GM18498 (cell line): Measurements from ENCODE around the gene PIWIL1.

Experiments
- ATAC-seq: cut with Tn5 transposase; IDR thresholded peaks from one replicate; pipeline ENCODE4 v1.9.1; 2021; ENCODE audit warnings: mild to moderate bottlenecking, moderate library complexity; ENCODE audit not compliant: unreplicated experiment

PIWIL1 gene

DNA sequence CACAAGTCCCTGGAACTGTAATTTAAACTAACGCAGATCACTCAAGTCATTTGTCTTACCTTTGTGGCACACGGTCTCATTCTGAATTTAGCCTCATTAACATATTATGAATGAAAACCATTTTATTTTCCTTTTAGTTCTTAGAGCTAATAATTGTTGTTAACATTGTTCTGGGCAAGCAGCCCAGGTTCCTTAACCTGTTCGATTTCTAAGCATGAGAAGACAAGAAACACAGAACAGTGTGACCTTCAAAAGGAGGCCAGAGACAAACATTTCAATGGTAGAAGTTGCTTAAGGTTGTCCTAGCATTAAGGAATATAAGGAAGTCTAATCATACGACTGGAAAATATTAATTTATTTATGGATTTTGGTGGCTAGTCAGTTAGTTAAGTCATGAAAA lies 35.2 kb downstream of the PIWIL1 start:
- ATAC-seq: no peak

DNA sequence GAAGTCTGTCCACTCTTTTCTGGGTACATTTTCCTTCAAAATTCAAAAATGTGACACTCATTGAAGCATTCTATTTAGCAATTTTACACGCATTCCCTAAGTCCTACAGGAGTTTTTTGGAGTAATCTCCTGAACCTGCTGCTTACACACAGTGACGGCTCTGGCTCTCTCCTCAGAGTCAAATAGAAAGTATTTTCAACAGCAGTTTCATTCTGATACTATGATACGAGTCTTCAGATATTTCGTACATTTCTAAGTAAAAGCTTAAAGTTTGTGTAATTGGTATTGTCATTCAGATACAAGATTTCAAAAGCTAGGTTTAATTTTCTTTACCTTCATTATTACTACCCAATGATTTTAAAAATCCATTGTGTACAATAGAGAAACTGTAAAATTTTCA lies 36.4 kb downstream of the PIWIL1 start:
- ATAC-seq: no peak

DNA sequence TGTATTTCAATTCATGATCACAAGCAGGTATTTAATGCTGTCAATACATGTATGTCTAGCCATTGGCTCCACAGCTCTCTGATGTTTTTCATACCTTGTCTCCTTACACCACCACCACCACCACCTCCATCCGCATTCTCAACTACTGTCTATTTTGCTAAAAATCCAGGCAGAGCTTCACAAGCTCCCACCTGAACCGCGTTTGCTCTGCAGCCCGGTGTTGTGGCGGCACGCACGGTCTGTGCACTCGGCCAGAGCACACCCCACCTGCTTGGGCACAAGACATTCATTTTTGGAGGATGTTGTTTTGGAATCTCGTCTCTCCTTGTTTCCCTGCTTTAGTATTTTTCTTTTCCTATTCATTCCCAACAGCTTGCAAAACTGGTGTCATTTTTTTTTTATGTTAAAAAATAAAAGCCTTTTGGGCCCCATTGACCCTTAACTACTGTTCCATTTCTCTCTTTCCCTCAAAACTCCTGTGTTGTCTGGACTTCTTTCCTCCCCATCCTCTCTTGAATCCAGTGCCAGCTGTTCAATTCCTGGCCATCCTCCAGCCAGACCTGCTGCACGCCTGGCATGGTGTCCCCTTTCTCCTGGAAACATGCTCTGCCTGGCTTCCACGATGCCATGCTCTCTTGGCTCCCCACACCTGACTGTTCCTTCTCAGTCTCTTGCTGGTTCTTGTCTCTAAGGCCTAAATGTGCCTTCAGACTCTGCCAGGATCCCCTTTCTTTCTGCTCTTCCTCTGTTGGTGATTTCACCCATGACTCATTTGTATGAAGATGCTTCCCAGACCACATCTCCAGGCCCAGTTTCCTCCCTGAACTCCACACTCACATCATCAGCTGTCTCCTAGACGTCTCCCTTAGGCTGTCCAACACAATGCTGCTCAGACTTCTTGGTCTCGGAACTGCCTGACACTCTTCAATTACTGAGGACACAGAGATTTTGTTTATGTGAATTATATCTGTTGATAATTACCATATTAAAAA lies 37.9 kb downstream of the PIWIL1 start:
- ATAC-seq: no peak

DNA sequence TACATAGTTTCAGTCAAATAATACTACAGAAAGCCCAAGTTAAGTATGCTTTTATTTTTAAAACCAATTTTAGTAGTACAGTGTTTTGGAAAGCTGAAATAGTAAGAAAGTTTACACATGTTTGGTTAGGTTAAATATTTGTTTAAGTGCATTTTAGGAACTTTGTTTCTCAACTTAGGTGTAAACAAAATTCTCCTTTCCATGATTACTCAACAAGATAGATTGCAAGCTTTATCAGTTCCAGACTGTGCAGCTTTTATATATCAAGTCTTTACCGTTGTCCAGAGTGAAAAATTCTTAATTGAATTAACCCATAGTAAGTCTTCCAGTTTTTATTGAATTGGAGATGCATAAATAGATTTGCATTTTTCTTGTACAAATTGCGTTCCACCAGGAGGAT lies 45.1 kb downstream of the PIWIL1 start:
- no peak for ATAC-seq

DNA sequence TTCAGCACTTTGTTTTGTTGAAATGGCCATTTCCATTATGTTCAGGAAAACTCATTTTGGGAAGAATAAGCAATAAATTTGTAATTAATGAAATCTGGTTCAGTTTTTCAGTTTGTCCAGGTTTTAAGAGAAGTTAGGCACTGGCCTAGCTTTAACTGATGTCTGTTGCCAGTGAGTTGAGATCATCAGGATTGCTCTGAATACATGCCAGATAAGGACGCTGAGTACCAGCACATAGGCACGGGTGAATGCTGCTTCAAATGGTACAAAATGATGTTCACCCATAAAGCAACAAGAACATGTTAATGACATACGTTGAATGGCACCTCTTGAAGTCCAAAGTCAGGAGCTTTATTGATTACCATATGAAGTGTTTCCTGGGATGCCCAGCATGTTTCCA lies 46.5 kb downstream of the PIWIL1 start:
- no peak for ATAC-seq

DNA sequence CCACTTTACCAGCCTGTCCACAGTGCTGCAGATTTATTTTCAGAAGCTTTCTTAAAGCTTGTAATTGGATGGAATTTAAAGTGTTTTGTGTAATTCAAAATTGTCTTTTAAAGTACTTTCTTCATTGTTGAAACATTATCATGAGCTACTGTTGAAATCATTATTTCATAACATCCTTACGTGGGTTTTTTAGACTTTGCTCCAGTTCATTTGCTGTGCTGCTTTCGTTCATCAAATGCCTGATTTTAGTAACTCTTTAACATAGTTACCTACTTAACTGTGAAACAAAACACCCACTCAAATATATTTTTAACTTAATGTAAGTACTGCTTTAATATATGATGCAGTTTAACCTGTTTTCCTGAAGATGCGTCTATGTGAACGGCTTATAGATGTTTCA lies 47.5 kb downstream of the PIWIL1 start:
- ATAC-seq: no peak

DNA sequence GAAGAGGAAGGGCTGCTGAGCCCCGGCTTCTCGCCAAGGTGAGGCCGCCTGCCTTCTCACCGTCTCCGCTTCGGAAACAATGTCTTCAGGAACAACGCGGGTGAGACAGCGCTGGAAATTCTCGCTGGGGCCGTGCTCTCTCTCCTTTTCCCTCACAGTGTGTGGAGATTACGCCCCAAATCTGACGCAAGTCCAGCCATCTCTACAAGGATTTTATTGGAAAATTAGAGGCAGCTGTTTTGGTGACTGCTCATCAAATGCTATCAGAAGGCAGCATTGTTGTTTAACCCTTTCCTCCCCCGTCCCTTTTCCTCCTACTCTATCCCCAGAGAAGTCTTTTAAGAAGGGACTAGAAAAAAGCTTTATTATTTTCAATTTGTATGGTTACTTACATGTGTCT lies 53.5 kb downstream of the PIWIL1 start:
- ATAC-seq: no peak

DNA sequence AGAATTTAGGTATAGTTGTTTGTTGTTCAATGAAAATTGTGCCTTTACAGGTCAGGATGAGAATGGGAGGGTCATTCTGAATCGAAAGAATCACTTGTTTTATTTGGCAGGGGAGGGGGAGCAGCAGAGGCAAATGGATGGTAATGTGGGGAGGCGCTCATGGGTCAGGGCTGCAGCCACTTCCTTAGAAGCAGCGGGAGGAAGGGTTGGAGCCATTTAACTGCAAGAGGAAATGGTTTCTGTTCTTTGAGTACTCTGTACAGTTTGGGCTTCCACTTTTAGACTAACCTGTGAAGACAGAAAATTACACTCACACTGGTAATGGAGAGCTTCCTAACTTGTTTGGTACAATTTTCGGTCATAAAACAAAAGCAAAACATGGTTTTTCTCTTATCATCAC lies 57.2 kb downstream of the PIWIL1 start:
- ATAC-seq: no peak

DNA sequence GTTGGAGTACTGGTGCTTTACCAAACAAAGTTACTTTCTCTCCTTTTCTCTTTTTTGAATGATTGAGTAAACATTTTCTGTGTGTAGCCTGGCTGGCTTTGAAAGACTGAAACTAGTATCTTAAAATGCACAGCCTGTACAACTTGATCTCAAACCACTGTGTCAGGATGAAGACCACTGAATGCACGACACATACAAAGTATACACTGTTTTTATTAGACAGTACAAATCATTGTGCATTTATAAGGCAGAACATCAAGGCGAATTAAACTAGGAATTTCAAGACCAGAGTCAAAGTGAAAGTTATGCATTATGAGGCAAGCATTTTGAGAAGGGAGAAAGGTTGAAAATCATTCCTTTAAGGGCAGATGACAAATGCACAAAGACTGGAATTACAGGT lies 59.0 kb downstream of the PIWIL1 start:
- ATAC-seq: no peak

DNA sequence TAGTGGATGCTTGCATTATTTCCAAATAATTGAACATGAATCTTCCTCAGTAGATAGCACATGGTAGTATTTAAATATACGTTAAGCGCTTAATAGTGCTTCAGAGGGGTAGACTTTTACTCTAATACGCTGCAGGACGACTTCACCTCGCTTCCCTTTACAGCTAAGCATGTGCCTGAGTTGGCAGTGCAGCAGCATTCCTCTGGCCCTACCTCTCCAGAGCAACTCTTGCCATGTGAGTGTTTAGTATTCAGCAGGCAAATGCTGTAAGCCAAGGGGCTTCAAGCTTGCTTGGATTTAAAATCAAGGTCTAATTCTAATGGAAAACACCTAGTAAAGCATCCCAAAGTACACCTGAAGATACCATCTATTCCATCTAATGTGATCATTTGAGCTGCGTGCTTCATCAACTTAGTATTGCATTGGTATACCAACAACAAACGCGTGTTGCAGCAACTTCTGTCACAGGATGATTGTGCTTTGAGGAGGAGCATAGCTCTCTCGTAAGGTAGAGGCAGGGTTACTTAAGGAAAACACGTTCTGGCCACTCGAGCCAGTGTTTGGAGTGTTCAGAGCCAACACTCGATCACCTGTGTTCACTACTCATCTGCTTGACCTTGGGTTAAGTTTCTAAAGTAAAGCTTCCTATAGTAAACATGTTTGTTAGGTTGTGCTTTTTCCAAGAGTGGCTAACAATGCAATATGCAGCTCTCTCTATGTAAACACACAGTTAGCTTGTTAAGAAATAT lies 60.6 kb downstream of the PIWIL1 start:
- ATAC-seq: no peak

DNA sequence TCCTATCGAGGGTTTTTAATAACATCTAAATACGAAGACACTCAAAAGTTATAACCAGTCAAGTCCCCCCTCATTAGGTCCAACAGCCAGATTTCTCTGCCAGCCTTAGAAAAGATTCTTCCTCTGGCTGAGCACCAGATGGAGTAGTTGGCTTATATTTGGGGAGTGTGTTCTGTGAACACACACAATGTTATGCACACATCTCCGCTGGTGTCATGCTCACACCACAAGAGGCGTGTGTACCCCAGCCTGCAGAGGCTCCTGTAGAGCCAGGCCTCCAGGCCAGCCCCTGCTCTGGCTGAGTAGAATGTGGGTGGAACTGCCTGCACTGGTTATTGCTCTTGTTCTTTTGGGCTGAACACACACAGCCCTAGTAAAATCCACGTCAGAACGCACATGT lies 64.0 kb downstream of the PIWIL1 start:
- no peak for ATAC-seq

DNA sequence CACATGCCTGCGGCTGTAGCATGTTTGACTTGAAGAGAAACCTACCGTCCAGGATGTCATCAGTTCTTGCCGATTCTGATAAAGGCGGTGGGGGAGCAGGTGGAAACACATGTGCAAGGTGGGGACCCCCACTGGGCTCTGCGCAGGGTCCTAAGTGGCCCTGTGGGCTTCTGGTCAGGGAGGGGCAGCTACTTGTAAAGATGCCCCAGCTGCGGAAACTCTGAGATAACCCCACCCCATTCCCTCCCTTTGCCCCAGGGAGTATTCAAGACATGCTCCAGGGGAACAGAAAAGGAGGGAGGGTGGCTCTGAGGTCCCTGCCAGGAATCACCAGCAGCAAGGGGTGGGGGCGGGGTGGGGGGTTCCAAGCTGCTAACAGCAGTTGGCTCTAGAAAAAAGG lies 67.6 kb downstream of the PIWIL1 start:
- no peak for ATAC-seq

DNA sequence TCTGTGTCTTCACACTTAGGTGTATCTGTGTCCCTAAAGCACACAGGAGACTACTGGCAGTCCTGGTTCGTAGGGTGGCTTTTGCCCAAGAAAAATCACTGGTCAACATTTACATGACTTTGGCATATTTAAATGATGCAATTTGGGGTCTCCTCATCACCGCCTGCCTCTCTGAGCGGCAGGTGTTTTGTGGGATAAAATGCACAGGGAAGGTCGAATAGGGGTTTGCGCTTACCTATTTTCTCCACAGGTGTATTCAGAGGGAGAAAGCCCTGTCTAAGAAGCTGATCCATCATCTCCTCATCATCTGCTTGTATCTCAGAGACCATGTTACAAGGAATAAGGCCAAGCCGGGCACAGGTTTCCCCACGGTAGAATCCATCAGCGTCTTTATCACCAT lies 74.7 kb downstream of the PIWIL1 start:
- no peak for ATAC-seq

DNA sequence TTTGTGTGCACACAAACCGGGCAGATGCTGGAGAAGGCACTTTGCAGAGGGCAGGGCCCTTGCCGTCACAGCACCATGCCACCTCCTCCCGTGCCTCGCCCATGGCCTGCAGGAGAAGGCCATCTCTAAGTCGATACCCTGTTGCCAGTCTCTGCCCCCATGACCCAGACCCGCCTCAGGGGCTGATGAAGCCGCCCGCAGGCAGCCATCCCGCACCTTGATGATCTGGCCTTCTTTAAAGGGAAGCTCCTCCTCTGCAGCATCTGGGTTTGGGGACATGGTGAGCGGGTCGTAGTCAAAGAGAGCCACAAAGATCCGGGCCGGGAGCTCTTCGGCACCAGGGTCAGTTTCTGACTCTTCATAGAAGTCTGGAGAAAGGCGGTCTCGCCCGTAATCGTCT lies 76.2 kb downstream of the PIWIL1 start:
- no peak for ATAC-seq

DNA sequence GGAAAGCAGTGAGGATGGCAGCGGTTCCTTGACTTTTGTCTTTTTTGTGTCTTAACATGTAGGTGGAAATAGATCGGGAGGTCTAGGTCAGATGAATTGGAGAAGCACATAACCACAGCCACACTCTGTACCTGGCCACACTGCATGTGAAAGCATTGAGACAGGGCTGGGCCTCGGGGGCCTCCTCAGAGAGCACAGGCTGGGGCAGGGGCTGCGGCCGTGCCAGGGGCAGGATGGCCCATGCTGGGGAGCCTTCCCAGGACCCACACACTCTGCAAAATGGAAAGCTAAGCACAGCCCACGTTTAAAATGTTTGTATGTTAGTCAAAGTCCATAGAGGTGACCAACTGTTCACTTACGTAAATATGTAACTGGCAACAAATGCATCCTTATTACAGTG lies 76.7 kb downstream of the PIWIL1 start:
- no peak for ATAC-seq

DNA sequence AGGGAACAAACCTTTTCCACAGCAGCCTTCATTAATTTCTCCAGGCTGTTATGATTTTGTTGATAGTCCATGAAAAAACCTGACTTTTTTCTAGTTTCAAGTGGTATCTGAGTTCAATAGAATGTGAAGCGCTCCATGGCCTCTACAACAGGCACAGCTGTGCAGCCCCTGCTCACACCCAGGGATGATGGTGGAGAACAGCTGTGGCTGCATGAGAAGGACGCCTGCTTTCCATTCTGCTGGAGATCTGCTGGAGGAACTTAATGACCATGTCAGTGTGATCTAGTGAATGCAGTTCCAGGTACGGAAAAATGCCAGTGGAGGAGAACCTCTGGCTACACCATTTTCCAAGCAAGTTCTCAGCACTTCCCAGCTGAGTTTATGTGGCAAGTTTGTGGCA lies 80.6 kb downstream of the PIWIL1 start:
- no peak for ATAC-seq

DNA sequence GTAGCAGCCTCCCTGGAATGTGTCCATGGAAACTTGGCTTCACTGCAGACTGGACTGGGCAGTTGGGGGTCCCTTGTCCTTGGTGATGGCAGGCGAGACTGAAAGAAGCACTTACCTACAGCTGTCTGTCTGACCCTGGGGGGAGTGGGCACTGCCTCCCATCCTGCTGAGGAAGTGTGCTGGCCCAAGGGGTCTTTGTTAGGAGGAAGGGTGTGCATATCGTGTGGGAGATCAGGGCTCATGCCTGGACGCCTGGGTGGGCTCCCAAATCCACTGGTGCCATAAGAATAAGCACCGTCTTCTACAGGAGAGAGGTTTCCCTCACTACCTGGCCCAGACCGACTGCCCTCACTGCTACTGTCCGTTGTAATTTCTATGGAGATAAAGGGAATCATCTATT lies 81.4 kb downstream of the PIWIL1 start:
- no peak for ATAC-seq

DNA sequence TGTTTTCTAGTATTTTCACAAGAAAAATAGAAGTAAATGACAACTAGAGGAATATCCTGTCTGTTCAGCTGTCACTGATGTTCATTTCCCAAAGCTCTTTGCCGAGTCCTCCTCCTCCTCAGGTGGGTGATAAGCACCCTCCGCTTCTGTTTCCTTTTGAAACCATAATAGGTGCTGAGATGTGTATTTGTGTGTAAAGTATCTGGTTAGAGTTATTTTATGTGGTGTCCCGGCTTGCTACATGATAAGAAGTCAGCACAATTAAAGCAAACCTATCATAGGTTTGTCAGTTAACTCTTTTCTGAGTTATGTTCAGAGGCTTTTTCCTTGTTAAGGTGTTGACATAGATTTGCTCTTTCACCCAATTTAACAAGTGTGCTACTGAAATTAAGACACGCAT lies 82.4 kb downstream of the PIWIL1 start:
- no peak for ATAC-seq

DNA sequence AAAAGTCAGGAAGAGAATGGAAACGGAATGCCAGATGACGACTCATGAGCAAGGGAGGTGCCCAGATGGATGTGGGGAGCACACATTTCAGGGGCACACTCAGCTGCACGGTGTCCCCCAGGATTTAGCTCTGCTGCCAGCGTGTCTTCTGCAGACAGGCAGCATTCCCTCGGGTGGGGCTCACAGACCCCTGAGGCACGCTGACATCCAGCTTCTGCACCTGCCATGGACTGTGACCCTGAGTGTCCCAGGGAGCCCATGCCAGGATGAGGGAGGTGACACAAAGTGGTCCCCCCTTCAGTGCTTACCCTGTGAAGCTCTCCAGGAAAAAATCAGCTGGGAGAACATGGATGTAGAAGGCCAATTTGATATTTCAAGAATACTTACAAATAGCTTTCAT lies 84.2 kb downstream of the PIWIL1 start:
- ATAC-seq: no peak
